Erythroblast (primary cell): Measurements from ENCODE around the gene PSMD6.

Experiments used
- GATA1 ChIP-seq: IDR thresholded peaks from 2 replicates; pipeline ENCODE4 v1.6.1; 2011; ENCODE audit warnings: low read depth, mild to moderate bottlenecking, control low read depth, low read length, moderate library complexity
- POLR2A ChIP-seq: IDR thresholded peaks from 2 replicates; pipeline ENCODE4 v1.6.1; 2011; ENCODE audit warnings: mild to moderate bottlenecking, low read length

GRCh38 chr3:63964681-63965485 lies 58.4 kb downstream of the PSMD6 start:
- no peak for TF ChIP-seq POLR2A
- TF ChIP-seq GATA1: no peak
